ENCODE results near the gene ZAR1. TPM values are rescaled to one million over a fixed set of nuclear protein-coding genes. Genes with fewer than 3 reads are reported as not detected.

Gene ZAR1
- total RNA-seq, 1 donor from 2014 or later, result 2.3 TPM

DNA sequence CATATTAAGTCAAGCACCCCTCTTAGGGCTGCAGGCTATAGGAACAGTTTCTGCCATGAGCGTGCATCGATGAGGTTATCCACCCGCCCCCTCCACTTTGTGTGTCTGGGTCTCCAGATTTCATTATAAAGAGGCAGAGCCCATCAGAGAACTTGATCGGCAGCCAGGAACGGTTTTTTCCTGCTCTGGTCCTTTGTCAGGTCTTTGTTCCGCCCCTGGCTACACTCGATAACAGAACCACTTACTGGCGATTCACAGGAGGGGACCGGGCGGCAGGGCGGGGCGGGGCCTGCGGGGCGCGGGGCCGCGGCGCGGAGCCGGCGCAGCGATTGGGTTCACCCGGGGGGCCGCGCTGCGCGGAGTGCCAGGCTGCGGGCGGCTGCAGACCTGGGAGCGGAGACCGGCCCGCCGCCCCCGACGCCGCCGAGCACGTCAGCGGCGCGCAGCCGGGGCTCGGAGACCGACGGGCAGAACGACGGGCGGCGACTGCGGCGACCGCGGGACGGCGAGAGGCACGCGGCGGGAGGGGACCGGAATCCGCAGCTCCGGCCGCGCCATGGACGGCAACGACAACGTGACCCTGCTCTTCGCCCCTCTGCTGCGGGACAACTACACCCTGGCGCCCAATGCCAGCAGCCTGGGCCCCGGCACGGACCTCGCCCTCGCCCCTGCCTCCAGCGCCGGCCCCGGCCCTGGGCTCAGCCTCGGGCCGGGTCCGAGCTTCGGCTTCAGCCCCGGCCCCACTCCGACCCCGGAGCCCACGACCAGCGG lies 6.9 kb upstream of the ZAR1 start, which contains the start of gene SLC10A4:
TSS of gene SLC10A4 (plus strand) at position 338 of the 771 bp plus-strand sequence. CDS start at position 557, 219 bp downstream.
- TF ChIP-seq, protein P1, sequence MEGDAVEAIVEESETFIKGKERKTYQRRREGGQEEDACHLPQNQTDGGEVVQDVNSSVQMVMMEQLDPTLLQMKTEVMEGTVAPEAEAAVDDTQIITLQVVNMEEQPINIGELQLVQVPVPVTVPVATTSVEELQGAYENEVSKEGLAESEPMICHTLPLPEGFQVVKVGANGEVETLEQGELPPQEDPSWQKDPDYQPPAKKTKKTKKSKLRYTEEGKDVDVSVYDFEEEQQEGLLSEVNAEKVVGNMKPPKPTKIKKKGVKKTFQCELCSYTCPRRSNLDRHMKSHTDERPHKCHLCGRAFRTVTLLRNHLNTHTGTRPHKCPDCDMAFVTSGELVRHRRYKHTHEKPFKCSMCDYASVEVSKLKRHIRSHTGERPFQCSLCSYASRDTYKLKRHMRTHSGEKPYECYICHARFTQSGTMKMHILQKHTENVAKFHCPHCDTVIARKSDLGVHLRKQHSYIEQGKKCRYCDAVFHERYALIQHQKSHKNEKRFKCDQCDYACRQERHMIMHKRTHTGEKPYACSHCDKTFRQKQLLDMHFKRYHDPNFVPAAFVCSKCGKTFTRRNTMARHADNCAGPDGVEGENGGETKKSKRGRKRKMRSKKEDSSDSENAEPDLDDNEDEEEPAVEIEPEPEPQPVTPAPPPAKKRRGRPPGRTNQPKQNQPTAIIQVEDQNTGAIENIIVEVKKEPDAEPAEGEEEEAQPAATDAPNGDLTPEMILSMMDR (IDR thresholded peaks at IDR 0.05; ENCODE audit: unreplicated experiment), result no peak
- peak in 1 of 2 experiments; percentile 64 for DNase-seq (ENCODE audit: low spot score in 2 of 2, unreplicated experiment in 2 of 2)
- Mint-ChIP-seq H3K27ac (peak within 1 kb of the TSS; percentile 64), H3K9me3 (no peaks in the 10 kb centered on the region), H3K27me3 (ENCODE audit: low read depth) (peaks cover 49% of the 10 kb centered on the region), H3K36me3 (peaks cover 5% of the 10 kb centered on the region), H3K4me3 (peak within 1 kb of the TSS; percentile 79), H3K4me1 (peaks cover 34% of the 10 kb centered on the region)

DNA sequence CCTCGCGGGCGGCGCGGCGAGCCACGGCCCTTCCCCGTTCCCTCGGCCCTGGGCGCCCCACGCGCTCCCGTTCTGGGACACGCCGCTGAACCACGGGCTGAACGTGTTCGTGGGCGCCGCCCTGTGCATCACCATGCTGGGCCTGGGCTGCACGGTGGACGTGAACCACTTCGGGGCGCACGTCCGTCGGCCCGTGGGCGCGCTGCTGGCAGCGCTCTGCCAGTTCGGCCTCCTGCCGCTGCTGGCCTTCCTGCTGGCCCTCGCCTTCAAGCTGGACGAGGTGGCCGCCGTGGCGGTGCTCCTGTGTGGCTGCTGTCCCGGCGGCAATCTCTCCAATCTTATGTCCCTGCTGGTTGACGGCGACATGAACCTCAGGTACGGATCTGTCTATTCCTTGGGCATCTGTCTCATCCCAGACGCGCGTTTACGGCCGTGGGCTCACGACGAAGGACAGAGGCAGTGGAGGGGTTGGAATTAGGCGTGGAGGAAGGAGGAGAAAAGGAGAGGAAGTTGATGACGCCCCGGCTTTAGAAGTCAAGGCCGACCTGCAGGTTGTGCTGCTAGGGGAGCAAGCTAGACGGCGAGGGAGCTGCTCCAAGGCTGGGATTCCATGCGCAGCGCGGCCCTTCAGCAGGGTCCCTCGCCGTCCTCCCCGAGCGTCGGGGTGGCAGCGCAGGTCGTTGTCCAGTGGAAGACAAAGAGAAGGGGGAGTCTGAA lies 6.1 kb upstream of the ZAR1 start:
- H3K36me3 Mint-ChIP-seq, result peaks cover 5% of the 10 kb centered on the region
- H3K4me1 Mint-ChIP-seq, result peaks cover 32% of the 10 kb centered on the region
- H3K27ac Mint-ChIP-seq, result peak overlapping the region; percentile 61
- TF ChIP-seq, protein P1 (IDR thresholded peaks at IDR 0.05; ENCODE audit: unreplicated experiment), result no peak
- DNase-seq (ENCODE audit: low spot score in 2 of 2, unreplicated experiment in 2 of 2), result no peak
- no peaks in the 10 kb centered on the region for H3K9me3 Mint-ChIP-seq
- H3K4me3 Mint-ChIP-seq, result peak overlapping the region; percentile 79
- peaks cover 55% of the 10 kb centered on the region for H3K27me3 Mint-ChIP-seq (ENCODE audit: low read depth)

DNA sequence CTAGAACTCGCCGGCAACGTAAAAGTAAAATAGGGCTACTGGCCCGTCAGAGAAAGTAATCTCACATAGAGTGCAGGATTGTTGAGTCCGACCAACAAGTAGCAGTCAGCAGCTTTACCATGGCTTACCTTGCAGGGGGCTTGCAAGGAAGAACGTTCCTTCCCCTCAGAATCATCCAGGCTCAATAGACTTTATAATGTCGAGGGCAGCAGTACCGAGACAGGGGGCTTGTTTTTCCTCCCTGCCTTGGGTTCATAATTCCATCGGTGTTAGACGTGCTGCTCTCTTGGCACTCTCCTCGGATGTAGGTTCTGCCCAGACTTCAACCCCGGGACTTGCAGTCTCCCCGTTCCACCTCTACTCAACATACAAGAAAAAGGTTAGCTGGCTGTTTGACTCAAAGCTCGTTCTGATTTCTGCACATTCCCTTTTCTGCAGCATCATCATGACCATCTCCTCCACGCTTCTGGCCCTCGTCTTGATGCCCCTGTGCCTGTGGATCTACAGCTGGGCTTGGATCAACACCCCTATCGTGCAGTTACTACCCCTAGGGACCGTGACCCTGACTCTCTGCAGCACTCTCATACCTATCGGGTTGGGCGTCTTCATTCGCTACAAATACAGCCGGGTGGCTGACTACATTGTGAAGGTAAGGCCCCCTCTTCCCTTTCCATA lies 5.4 kb upstream of the ZAR1 start:
- Mint-ChIP-seq H3K9me3 (no peaks in the 10 kb centered on the region), H3K4me3 (peak overlapping the region; percentile 79), H3K27me3 (ENCODE audit: low read depth) (peaks cover 62% of the 10 kb centered on the region), H3K4me1 (peaks cover 35% of the 10 kb centered on the region), H3K36me3 (peaks cover 5% of the 10 kb centered on the region), H3K27ac (peak overlapping the region; percentile 61)
- TF ChIP-seq, protein P1 (IDR thresholded peaks at IDR 0.05; ENCODE audit: unreplicated experiment), result no peak
- DNase-seq (ENCODE audit: low spot score in 2 of 2, unreplicated experiment in 2 of 2), result no peak

DNA sequence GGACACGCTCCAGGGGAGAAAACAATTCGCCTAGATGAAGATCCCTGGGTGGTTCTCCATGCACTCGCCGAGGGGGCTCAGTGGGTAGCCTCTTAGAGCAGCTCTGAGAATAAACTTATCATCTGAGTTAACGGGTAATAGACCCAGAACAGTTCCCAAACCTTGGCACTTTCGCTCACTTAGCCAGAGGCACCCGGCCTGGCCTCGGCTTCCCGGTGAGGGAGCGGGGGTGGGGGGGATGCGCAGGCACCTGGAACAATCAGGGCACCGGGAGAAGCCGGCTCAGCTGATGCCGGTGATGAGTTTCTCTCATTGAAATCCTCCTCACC lies 405 bp upstream of the ZAR1 start:
- Mint-ChIP-seq H3K27ac (no peak overlapping the region), H3K27me3 (ENCODE audit: low read depth) (peaks cover 51% of the 10 kb centered on the region), H3K9me3 (no peaks in the 10 kb centered on the region), H3K4me1 (peaks cover 31% of the 10 kb centered on the region), H3K36me3 (peaks cover 10% of the 10 kb centered on the region), H3K4me3 (peak overlapping the region; percentile 63)
- TF ChIP-seq, protein P1 (IDR thresholded peaks at IDR 0.05; ENCODE audit: unreplicated experiment), result no peak
- no peak for DNase-seq (ENCODE audit: low spot score in 2 of 2, unreplicated experiment in 2 of 2)

DNA sequence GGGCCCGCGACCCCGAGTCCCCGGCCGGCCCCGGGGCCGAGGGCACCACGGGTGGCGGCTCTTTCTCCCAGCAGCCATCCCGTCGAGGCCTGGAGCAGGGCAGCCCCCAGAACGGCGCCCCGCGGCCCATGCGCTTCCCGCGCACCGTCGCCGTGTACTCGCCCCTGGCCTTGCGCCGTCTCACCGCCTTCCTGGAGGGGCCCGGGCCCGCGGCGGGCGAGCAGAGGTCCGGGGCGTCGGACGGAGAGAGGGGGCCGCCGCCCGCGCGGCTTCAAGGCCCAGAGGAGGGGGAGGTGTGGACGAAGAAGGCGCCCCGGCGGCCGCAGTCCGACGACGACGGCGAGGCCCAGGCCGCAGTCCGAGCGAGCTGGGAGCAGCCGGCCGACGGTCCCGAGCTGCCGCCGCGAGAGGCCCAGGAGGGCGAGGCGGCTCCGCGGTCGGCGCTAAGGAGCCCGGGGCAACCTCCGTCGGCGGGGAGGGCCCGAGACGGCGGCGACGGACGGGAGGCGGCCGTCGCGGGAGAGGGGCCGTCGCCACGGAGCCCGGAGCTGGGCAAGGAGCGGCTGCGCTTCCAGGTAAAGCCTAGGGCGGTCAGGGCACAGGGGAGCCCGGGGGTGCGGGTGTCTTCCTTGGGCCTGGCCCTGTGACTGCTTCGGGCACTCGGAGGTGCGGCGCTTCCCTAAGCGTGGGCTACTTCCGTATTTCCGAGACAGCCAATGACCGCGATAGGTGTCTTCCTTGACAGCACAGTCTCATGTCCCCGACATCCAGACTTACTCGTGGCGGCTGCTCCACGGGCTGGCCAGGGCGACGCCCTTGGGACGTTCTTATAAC lies 845 bp downstream of the ZAR1 start:
- H3K4me1 Mint-ChIP-seq, result peaks cover 20% of the 10 kb centered on the region
- TF ChIP-seq, protein P1 (IDR thresholded peaks at IDR 0.05; ENCODE audit: unreplicated experiment), result no peak
- DNase-seq (ENCODE audit: low spot score in 2 of 2, unreplicated experiment in 2 of 2), result no peak
- no peaks in the 10 kb centered on the region for H3K9me3 Mint-ChIP-seq
- peak overlapping the region; percentile 87 for H3K27ac Mint-ChIP-seq
- H3K36me3 Mint-ChIP-seq, result peaks cover 13% of the 10 kb centered on the region
- peaks cover 42% of the 10 kb centered on the region for H3K27me3 Mint-ChIP-seq (ENCODE audit: low read depth)
- peak overlapping the region; percentile 15 for H3K4me3 Mint-ChIP-seq
